HEK293 (cell line): ENCODE measurements around the gene FOXO4.

Experiments used
- CTCF ChIA-PET: fragments of 350-600 bp; formaldehyde crosslinking; extraction: SDS; loops from one replicate; lab custom pipeline; 2021; ENCODE audit warnings: antibody characterized with exemption; lab: Yijun Ruan, JAX
- POLR2A ChIA-PET: fragments of 300-600 bp; formaldehyde crosslinking; extraction: SDS; loops from one replicate; lab custom pipeline; 2020; ENCODE audit warnings: antibody characterized with exemption, inconsistent platforms; lab: Yijun Ruan, JAX
- H3K27ac ChIP-seq: fragments of 200-500 bp; sonication (Bioruptor generic); 2 replicates; pipeline ENCODE4 v1.5.1; 2014; ENCODE audit warnings: low read depth, low read length, control low read depth, inconsistent platforms; ENCODE audit errors: extremely low read depth
- H3K36me3 ChIP-seq, 2 experiments: fragments of 200-500 bp in 1 of 2; sonication (Bioruptor generic) in 1 of 2; 1 replicate in 1 of 2; 2 replicates in 1 of 2; pipeline ENCODE4 v1.5.1; 2014 to 2017; ENCODE audit warnings: inconsistent platforms in 2 of 2, low read length in 2 of 2; ENCODE audit not compliant: control insufficient read depth in 2 of 2, insufficient read depth in 1 of 2
- H3K4me1 ChIP-seq: fragments of 200-500 bp; sonication (Bioruptor generic); 2 replicates; pipeline ENCODE4 v1.5.1; 2014; ENCODE audit warnings: mild to moderate bottlenecking, low read length, inconsistent platforms; ENCODE audit not compliant: control insufficient read depth, insufficient read depth
- H3K4me3 ChIP-seq: 2 replicates; pipeline ENCODE4 v1.5.1; 2011; ENCODE audit warnings: low read depth, mild to moderate bottlenecking, control low read depth, low read length, moderate library complexity
- H3K9me3 ChIP-seq: fragments of 200-500 bp; sonication (Bioruptor generic); 2 replicates; pipeline ENCODE4 v1.5.1; 2014; ENCODE audit warnings: low read depth, low read length, inconsistent platforms; ENCODE audit not compliant: control insufficient read depth, insufficient read depth
- BCL6B ChIP-seq: fragments of 450-650 bp; formaldehyde crosslinking; IDR thresholded peaks from 2 replicates; pipeline ENCODE4 v1.5.1; 2017; ENCODE audit warnings: missing biosample characterization, missing genetic modification characterization
- MEIS1 ChIP-seq: sonication (generic); formaldehyde crosslinking; IDR thresholded peaks from 2 replicates; pipeline ENCODE4 v1.8.1; 2022; ENCODE audit warnings: missing genetic modification reagents, mild to moderate bottlenecking, borderline replicate concordance
- PRDM10 ChIP-seq: fragments of 450-650 bp; formaldehyde crosslinking; IDR thresholded peaks from 2 replicates; pipeline ENCODE4 v1.5.1; 2016; ENCODE audit warnings: missing biosample characterization, missing genetic modification characterization
- ZBTB17 ChIP-seq: fragments of 450-650 bp; formaldehyde crosslinking; IDR thresholded peaks from 2 replicates; pipeline ENCODE4 v1.5.1; 2016; ENCODE audit warnings: missing biosample characterization, missing genetic modification characterization
- ZBTB20 ChIP-seq: fragments of 450-650 bp; formaldehyde crosslinking; IDR thresholded peaks from 2 replicates; pipeline ENCODE4 v1.5.1; 2016; ENCODE audit warnings: missing biosample characterization, missing genetic modification characterization
- ZNF10 ChIP-seq: fragments of 450-650 bp; formaldehyde crosslinking; IDR thresholded peaks from 2 replicates; pipeline ENCODE4 v1.5.1; 2017; ENCODE audit warnings: missing biosample characterization, missing genetic modification characterization
- ZNF18 ChIP-seq: fragments of 450-650 bp; formaldehyde crosslinking; IDR thresholded peaks from 2 replicates; pipeline ENCODE4 v1.5.1; 2016; ENCODE audit warnings: missing biosample characterization, missing genetic modification characterization
- ZNF19 ChIP-seq: fragments of 450-650 bp; formaldehyde crosslinking; IDR thresholded peaks from 2 replicates; pipeline ENCODE4; 2016; ENCODE audit warnings: missing biosample characterization, missing genetic modification characterization, low read depth
- ZNF23 ChIP-seq: fragments of 450-650 bp; formaldehyde crosslinking; IDR thresholded peaks from 2 replicates; pipeline ENCODE4 v1.5.1; 2016; ENCODE audit warnings: missing biosample characterization, missing genetic modification characterization, borderline replicate concordance
- ZNF26 ChIP-seq: fragments of 450-650 bp; formaldehyde crosslinking; IDR thresholded peaks from 2 replicates; pipeline ENCODE4 v1.5.1; 2016; ENCODE audit warnings: missing biosample characterization, missing genetic modification characterization
- ZNF48 ChIP-seq: fragments of 450-650 bp; formaldehyde crosslinking; IDR thresholded peaks from 2 replicates; pipeline ENCODE4 v1.5.1; 2016; ENCODE audit warnings: missing biosample characterization, missing genetic modification characterization
- ZNF544 ChIP-seq: fragments of 450-650 bp; formaldehyde crosslinking; IDR thresholded peaks from 2 replicates; pipeline ENCODE4 v1.5.0; 2017; ENCODE audit warnings: missing biosample characterization, missing genetic modification characterization
- ZNF561 ChIP-seq: fragments of 450-650 bp; IDR thresholded peaks from 2 replicates; pipeline ENCODE4 v1.5.1; 2018; ENCODE audit warnings: missing biosample characterization, missing genetic modification characterization, borderline replicate concordance
- ZNF645 ChIP-seq: fragments of 450-650 bp; formaldehyde crosslinking; IDR thresholded peaks from 2 replicates; pipeline ENCODE4; 2016; ENCODE audit warnings: missing biosample characterization, missing genetic modification characterization
- ZNF664 ChIP-seq: fragments of 450-650 bp; formaldehyde crosslinking; IDR thresholded peaks from 2 replicates; pipeline ENCODE4 v1.5.1; 2016; ENCODE audit warnings: missing biosample characterization, missing genetic modification characterization

Gene FOXO4

GRCh38 chrX:71131510-71131909 is 35.9 kb downstream of the FOXO4 start:
- CTCF ChIA-PET = interaction anchor here (0.8 to 1.0 kb wide), 2 partner anchors 66 to 161 kb away, joined by 4 to 7 read pairs; no protein-coding TSS in a partner anchor
- H3K4me3 ChIP-seq = no peak overlapping the region

More at GRCh38 chrX:71131510-71131909, 35.9 kb downstream of the FOXO4 start:
- H3K9me3 ChIP-seq = no peaks in the 10 kb centered on the region
- H3K4me1 ChIP-seq = no peaks in the 10 kb centered on the region
- TF ChIP-seq ZNF18 (tag by site-specific recombination) (no peak), ZNF23 (tag by site-specific recombination) (no peak), ZBTB17 (no peak), ZNF544 (tag by site-specific recombination) (no peak), ZBTB20 (tag by site-specific recombination) (no peak), ZNF561 (no peak), ZNF19 (tag by site-specific recombination) (no peak), ZNF645 (tag by site-specific recombination) (no peak), ZNF48 (tag by site-specific recombination) (no peak), ZNF10 (tag by site-specific recombination) (no peak), ZNF664 (tag by site-specific recombination) (no peak), PRDM10 (no peak), BCL6B (tag by site-specific recombination) (no peak), ZNF26 (no peak), MEIS1 (CRISPR knock-in tag) (no peak)
- no peak overlapping the region for H3K27ac ChIP-seq
- POLR2A ChIA-PET = interaction anchor here (1.1 kb wide), 1 partner anchor 13 kb away, joined by 3 read pairs; the partner anchor contains the start of gene MED12
- H3K36me3 ChIP-seq = peaks cover 20 to 96% of the 10 kb centered on the region in 2 experiments
